ENCODE measurements around the gene SLC22A5. TPM values are rescaled to one million over a fixed set of nuclear protein-coding genes. Genes with fewer than 3 reads are reported as not detected.

Gene SLC22A5
- total and polyA plus RNA-seq, 11 donors = 7.5 to 50.1 (median 13.5) TPM

DNA sequence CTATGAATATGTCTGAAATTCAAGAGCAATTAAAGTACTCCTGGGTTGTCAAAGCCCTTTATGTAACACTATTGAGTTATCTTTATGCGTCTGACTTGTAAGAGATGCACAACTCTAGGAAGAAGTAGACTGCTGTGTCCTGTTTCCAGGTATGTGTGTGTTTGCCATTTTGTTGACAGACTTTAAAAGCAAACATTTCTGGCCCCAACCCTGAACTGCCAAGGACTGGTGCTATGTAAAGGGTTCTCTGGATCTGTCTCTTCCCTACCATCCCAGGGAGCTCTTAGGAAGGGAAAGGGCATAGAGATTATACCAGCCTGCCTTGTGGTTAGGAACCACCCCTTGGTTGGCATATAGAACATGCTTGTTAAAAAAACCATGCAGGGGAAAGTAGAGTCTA, 12.1 kb downstream of the SLC22A5 start:
- Histone ChIP-seq H3K27me3 (no peaks in the 10 kb centered on the region), H3K27ac (no peak overlapping the region), H3K9me3 (no peaks in the 10 kb centered on the region), H3K36me3 (peaks cover 0 to 32% (median 16%) of the 10 kb centered on the region in 9 donors), H3K4me3 (no peak overlapping the region), H3K4me1 (peaks cover 0 to 34% (median 15%) of the 10 kb centered on the region in 12 donors)
- 64 to 72% (median 66%) methylated on average over 1 of the region's 1 CpG for WGBS, 4 donors
- DNase-seq (no peak), ATAC-seq (no peak)
- intact Hi-C loops (cut with DNase I) = loop anchor here in 4 of 10 donors (5.0 to 10.0 kb wide), 5 partner anchors 317 to 503 kb away; partner anchors contain the start of gene IL3 (in 2 of the 4)
- TF ChIP-seq POLR2A (IDR thresholded peaks at IDR 0.05) = no peak
- TF ChIP-seq, protein P1, sequence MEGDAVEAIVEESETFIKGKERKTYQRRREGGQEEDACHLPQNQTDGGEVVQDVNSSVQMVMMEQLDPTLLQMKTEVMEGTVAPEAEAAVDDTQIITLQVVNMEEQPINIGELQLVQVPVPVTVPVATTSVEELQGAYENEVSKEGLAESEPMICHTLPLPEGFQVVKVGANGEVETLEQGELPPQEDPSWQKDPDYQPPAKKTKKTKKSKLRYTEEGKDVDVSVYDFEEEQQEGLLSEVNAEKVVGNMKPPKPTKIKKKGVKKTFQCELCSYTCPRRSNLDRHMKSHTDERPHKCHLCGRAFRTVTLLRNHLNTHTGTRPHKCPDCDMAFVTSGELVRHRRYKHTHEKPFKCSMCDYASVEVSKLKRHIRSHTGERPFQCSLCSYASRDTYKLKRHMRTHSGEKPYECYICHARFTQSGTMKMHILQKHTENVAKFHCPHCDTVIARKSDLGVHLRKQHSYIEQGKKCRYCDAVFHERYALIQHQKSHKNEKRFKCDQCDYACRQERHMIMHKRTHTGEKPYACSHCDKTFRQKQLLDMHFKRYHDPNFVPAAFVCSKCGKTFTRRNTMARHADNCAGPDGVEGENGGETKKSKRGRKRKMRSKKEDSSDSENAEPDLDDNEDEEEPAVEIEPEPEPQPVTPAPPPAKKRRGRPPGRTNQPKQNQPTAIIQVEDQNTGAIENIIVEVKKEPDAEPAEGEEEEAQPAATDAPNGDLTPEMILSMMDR (IDR thresholded peaks at IDR 0.05) = no peak

GRCh38 chr5:132383261-132383660, 13.8 kb downstream of the SLC22A5 start:
- Histone ChIP-seq H3K36me3 (peaks cover 0 to 31% (median 16%) of the 10 kb centered on the region in 9 donors), H3K4me1 (peaks cover 0 to 40% (median 29%) of the 10 kb centered on the region in 12 donors), H3K27me3 (no peaks in the 10 kb centered on the region), H3K4me3 (no peak overlapping the region), H3K27ac (no peak overlapping the region), H3K9me3 (no peaks in the 10 kb centered on the region)
- TF ChIP-seq, protein P1 (IDR thresholded peaks at IDR 0.05) = no peak
- TF ChIP-seq POLR2A (IDR thresholded peaks at IDR 0.05) = no peak
- ATAC-seq = no peak
- WGBS, 4 donors = 91 to 99% (median 97%) methylated on average over 1 of the region's 1 CpG
- intact Hi-C loops (cut with DNase I) = loop anchor here in 4 of 10 donors (5.0 to 10.0 kb wide), 5 partner anchors 318 to 502 kb away; partner anchors contain the start of gene IL3 (in 2 of the 4)
- DNase-seq = no peak

- Histone ChIP-seq H3K27ac (no peak overlapping the region), H3K4me3 (no peak overlapping the region), H3K36me3 (peaks cover 0 to 24% (median 14%) of the 10 kb centered on the region in 9 donors), H3K9me3 (no peaks in the 10 kb centered on the region), H3K27me3 (no peaks in the 10 kb centered on the region), H3K4me1 (peaks cover 0 to 47% (median 36%) of the 10 kb centered on the region in 12 donors)
- DNase-seq = no peak
- ATAC-seq = no peak
- 79 to 92% (median 85%) methylated on average over 5 of the region's 5 CpGs for WGBS, 4 donors
- intact Hi-C loops (cut with DNase I) = loop anchor here in 6 of 10 donors (2.0 to 10.0 kb wide), 7 partner anchors 319 to 501 kb away; partner anchors contain the start of gene IL3 (in 2 of the 6)
- TF ChIP-seq, protein P1 (IDR thresholded peaks at IDR 0.05) = no peak
- no peak for TF ChIP-seq POLR2A (IDR thresholded peaks at IDR 0.05)
Measured at GRCh38 chr5:132383984-132384383, 14.5 kb downstream of the SLC22A5 start.

DNA sequence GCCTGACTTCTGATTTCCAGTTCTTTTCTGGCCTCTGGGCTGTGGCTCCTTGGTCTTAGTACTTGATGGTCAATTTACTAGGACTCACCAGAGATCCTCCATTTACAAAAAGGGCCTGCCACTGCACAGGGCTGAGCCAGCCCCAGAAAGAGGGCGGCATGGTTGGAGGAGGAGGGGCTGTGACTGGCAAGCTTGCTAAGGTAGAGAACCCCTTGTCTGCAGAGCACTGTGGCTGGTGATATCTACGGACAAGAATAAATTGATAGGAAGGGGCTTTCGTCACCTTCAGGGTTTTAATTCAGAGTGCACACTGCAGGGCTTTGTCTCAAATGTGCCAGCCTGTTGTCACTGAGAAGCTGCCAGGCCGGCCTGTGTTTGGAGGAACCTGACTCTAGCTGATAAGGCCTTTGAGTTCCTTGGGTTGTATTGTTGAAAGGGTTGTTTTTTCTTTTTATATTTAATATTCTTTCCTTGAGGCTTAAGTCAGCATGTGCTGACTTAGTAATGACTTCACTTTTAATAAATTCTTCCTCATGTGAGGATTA, 15.1 kb downstream of the SLC22A5 start:
- 59 to 69% (median 66%) methylated on average over 4 of the region's 4 CpGs for WGBS, 4 donors
- DNase-seq (no peak), ATAC-seq (peak in 1 of 4 donors; percentile 3)
- Histone ChIP-seq H3K27ac (peak overlapping the region in 1 of 12 donors; percentile 28), H3K9me3 (no peaks in the 10 kb centered on the region), H3K27me3 (no peaks in the 10 kb centered on the region), H3K36me3 (peaks cover 0 to 20% (median 8%) of the 10 kb centered on the region in 9 donors), H3K4me3 (no peak overlapping the region), H3K4me1 (peaks cover 0 to 52% (median 41%) of the 10 kb centered on the region in 12 donors)
- intact Hi-C loops (cut with DNase I) = loop anchor here in 8 of 10 donors (1.0 to 10.0 kb wide), 10 partner anchors 117 to 500 kb away; partner anchors contain the start of gene IL3 (in 2 of the 8)
- TF ChIP-seq, protein P1 (IDR thresholded peaks at IDR 0.05) = no peak
- TF ChIP-seq POLR2A (IDR thresholded peaks at IDR 0.05) = no peak

Data from heart left ventricle (tissue), 16 donors.